Midbrain (tissue), 1 donor: ENCODE data around the gene SLC4A1AP.

ENCODE experiments used
- DNase-seq: peaks from one replicate; lab custom pipeline; 2025; lab: John Stamatoyannopoulos, UW

SLC4A1AP gene

GRCh38 chr2:27721335-27721734 lies 57.6 kb downstream of the SLC4A1AP start:
- no peak for DNase-seq

GRCh38 chr2:27721884-27722485 lies 58.3 kb downstream of the SLC4A1AP start:
- no peak for DNase-seq

GRCh38 chr2:27723372-27724144 lies 59.9 kb downstream of the SLC4A1AP start:
- DNase-seq, result peak; percentile 64

DNA sequence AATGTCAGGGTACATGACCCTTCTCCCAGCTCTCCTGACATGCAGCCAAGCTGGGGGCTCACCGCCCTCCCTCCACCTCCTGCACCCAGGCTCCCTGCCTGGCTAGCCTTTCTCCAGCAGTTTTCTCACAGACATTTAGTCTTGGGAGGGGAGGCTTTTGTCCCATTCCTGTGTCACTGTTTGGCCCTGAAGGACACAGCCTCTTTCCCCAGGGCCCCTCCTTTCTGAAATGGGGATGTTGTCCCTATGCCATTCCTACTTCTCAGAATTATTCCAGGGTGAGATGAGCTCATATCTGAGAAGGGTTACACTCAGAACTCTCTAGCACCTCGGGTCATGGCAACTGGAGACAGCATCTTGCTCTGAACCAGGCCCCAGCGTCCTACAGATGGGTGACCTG lies 60.5 kb downstream of the SLC4A1AP start:
- DNase-seq, result no peak

DNA sequence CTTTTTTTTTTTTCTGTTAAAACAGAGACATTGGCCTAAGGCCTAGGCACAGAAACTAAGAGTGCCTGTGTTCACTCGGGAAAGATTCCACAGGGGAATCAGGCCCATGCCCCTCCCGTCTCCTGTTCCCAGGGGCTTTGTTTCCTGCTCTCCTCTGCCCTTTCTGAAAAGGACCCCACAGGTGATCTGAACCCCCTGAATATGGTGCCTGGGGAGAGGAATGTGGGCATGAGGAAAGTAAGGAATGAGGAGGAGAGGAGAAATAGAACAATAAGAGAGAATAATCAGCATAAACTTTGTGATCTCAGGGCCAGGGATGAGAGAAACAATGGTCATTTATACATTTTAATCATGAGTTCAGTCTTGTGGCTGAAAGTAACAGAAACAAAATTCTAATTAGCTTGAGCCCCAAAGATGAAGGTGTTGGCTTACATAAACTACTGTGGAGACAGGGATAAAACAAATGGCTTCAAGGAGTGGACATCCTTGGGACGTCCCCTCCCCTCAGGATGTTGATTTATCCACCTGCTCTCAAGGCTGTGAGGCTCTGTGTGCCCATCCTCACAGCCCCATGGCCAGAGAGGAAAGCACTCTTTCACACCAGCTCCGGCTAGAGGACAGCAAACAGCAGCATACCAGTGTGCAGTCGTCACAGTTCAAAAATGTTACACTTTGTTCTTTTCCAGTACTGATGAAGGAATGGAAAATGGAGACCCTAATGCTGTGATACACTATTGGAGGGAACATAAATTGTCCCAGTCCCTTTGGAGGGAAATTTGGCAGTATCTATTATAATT lies 61.4 kb downstream of the SLC4A1AP start:
- no peak for DNase-seq

GRCh38 chr2:27727257-27727656 lies 63.6 kb downstream of the SLC4A1AP start:
- no peak for DNase-seq

DNA sequence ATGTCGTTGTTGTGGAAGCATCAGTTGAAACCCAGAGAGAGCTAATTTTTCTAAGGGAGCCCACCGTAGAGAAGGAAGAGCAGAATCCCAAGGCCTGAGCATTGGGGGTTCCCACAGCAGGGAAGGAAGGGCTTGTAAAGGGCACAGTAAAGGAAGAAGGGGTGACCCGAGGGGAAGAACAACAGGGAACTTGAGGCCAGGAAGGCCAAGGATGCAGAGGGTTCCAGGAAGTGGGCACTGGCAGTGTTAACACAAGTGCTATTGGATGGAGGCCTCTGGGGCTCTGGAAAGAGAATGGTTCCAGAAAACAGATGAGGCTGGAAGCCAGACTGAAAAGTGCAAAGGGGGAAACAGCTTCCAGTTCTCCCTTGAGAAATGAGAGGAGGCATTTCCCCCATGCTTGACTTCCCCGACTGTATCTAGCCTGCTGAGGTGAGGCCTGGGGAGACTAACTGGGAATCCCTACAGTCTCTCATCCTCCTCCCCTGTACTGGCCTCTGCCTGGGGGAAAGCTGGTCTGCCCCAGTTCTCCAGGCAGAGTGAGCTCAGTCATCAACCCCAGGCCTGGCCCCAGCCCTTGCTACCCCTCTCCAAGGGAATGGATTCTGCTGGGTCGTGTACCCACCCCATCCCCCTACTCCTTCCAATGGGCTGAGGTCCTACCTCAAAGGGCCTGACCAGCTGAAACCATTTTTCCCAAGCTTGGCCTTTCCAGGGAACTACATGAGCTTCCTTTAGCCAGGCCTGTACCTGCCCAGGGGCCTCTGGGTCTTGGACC lies 64.6 kb downstream of the SLC4A1AP start:
- DNase-seq, result no peak

GRCh38 chr2:27729198-27729597 lies 65.5 kb downstream of the SLC4A1AP start:
- DNase-seq, result no peak

- DNase-seq, result no peak
These were observed 65.9 kb downstream of the SLC4A1AP start for GRCh38 chr2:27729614-27730013.

GRCh38 chr2:27730261-27730662 lies 66.6 kb downstream of the SLC4A1AP start:
- no peak for DNase-seq

DNA sequence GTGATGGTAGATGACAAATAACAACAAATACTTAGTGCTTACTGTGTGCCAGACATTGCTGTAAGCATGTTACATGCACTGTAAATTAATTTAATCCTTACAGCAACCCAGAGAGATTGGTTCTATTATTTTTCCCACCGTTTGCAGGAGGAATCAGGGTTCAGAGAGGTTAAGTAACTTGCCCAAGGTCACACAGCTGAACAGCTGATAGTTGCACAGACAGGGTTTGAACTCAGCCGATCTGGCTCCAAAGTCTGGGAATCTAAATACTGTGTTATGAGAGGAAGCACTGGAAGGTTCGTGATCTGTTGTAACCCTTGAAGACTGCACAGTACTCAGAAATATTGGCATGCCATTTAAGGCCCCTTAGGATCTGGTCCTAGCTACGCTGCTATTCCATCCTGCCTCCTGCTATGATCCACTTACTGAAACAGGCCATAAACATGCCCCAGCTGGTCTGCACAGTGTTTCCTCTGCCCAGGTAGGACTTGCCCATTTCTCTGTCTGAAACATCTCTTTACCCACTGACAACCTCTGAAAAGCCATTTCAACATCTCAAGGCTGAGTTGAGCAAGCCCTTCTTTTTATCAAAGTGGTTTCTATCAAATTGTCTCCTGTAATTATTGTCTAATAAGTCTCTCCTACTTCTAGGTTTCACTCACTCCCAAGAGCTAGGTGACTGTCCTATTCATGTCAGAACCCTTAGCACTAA lies 67.4 kb downstream of the SLC4A1AP start:
- no peak for DNase-seq

- no peak for DNase-seq
These were observed 70.6 kb downstream of the SLC4A1AP start for GRCh38 chr2:27734305-27734704.

DNA sequence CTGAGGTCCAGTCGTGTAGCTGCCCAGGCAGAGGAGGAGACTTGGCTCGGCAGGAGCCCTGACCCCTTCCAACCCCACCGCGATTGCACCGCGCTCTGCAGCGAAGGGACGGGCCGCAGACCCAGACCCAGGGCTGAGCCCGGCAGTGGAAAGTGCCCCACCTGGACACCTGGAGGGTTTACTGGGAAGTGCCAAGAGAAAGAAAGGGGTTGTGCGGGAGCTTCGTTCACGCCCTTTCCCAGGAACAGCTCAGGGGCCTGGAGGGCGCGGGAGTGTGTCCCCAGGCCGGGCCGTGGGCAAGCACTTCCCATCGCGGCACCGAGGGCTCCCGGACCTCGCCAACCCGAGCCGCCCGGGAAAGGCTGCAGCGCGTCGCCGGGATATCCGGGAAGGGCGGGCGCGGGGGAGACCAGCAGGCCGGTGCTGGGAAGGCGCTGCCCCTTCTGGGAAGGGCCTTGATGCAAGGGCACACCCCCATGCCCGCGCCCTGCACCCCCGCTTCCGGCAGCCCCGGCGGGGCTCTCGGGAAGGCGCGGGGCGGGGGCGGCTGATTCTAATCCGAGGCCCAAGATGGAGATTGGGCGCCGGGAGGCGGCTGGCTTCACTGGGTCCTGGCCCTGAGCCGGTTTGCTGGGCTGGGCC lies 71.7 kb downstream of the SLC4A1AP start:
- DNase-seq, result no peak

- no peak for DNase-seq
These were observed 72.6 kb downstream of the SLC4A1AP start for GRCh38 chr2:27736031-27736889.

DNA sequence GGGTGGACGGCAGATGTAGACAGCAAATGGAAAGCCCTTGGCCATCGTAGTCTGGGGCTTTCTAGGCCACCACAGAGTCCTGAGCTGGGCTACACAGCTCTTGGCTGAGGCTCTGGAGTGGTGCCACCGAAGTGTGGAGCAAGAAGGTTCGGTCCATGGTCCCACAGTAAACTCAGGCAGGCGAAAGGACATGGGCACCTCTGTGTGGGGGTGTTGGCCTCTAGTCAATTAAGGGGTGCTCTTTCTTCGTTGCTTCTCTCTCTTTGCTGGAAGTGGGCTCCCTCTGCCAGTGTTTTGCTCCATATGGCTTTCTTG lies 73.2 kb downstream of the SLC4A1AP start:
- no peak for DNase-seq

GRCh38 chr2:27737676-27738348 lies 74.1 kb downstream of the SLC4A1AP start:
- DNase-seq, result no peak

DNA sequence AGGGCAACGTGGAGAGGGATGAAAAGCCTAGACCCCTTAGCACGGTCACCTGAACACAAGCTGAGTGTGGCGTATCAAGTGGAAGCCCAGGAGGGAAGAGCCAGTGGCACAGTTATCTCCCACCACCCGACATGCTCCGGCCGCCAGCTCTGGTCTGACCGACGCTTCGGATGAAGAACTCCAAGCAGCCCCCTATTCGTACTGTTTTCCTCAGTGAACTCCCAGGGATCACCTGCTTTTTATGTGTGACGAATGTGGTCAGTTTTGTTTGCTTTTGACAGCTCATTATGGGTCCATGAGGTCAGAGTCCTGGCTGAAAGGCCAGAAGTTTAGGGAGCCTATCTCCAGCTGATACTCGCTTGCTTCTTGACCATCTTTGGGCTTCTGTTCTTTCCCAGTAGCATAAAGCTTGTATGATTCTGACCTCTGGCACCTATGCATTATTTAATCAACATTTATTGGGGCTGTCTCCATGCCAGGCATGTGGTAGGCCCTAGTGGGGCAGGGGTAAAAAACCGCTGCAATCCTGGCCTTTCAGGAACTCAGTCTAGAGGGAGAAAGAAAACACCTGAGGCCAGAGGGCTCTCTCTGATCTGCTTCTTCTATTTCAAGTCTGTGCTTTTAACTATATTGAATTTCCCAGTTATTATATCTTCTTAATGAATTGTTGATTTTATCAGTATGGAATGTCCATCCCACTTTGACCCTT lies 74.8 kb downstream of the SLC4A1AP start:
- DNase-seq, result no peak

DNA sequence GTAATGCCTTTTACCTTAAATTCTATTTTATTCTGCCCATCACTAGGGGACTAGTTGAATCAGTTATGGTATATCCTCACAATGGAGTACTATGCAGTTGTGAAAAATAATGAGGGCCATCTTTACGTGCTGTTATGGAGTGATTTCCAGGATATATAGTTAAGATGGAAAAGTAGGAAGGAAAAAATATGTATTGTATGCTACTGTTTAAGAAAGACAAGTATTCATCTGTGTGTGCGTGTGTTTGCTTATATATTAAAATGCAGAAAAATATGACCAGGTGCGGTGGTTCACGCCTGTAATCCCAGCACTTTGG lies 75.3 kb downstream of the SLC4A1AP start:
- DNase-seq, result no peak

GRCh38 chr2:27741673-27742072 lies 78.0 kb downstream of the SLC4A1AP start:
- DNase-seq, result no peak
